ENCODE results near the gene PET100.

PET100 gene

DNA sequence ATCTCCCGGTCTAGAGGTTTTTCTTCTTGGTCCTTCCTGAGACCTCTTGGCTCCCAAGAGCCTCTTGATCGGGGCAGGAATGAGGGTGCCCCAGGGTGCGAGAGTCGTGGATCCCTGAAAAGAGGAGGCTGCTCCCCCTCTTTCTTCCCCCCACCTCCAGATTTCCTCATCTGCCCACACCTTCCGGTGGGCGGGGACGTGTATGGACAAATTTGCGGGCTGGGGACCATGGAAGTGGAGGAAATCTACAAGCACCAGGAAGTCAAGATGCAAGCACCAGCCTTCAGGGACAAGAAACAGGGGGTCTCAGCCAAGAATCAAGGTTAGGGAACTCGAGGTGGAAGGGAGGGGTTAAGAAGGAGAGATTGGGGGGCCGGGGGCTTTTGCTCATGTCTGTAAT lies 47.3 kb downstream of the PET100 start, which contains the start of gene MCEMP1:
MCEMP1 (plus strand) TSS at position 237 of the 400 bp plus-strand sequence; CDS start at position 268, 31 bp downstream.
- H3K9ac ChIP-seq (ENCODE audit: low read length), result no peak within 1 kb of the TSS
- H2BK15ac ChIP-seq (ENCODE audit: low read depth, poor library complexity, severe bottlenecking), result no peak within 1 kb of the TSS
- WGBS, result 62% methylated on average over 10 of the region's 10 CpGs

DNA sequence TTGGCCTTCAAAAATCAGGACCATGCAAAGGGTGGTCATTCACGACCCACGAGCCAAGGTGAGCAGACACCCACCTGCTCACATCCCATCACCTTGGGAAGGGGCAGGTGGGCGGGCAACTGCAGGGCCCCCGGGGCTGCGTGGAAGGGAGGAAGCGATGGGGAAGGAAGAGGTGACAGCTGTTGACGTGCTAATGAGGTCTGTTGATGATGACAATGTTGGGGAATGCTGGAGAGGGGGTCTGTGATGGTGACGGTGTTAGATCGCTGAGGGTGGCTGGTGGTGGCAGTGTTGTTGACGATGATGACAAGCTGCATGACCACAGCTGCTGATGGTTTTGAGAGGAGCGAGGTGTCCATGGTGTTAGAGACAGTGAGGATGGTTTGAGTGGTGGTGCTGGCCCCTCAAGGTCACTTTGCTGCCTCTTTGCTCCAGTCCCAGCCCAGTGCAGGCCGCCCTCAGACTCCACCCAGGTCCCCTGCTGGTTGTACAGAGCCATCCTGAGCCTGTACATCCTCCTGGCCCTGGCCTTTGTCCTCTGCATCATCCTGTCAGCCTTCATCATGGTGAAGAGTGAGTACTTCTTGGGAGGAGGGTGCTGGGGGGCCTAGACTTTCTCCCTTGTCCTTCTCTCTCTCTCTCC lies 48.2 kb downstream of the PET100 start:
- H3K27me3 ChIP-seq (ENCODE audit: control insufficient read depth in 1 of 2, insufficient read depth in 1 of 2, low read length in 2 of 2), result peaks cover 28 to 43% of the 10 kb centered on the region in 2 experiments
- peaks cover 20% of the 10 kb centered on the region for H3K79me1 ChIP-seq (replicated peaks; ENCODE audit: low read length, poor library complexity, severe bottlenecking)
- no peak overlapping the region for H2BK15ac ChIP-seq (ENCODE audit: low read depth, poor library complexity, severe bottlenecking)
- peaks cover 7 to 10% of the 10 kb centered on the region in 2 experiments for H3K36me3 ChIP-seq (ENCODE audit: control insufficient read depth in 1 of 2, insufficient read depth in 2 of 2, low read depth in 1 of 2, low read length in 2 of 2)
- H3K4me1 ChIP-seq (ENCODE audit: control insufficient read depth, insufficient read depth, low read depth, low read length), result peaks cover 17% of the 10 kb centered on the region
- H2BK5ac ChIP-seq (ENCODE audit: low read depth, low read length, poor library complexity, severe bottlenecking), result no peak overlapping the region
- H4K91ac ChIP-seq (ENCODE audit: low read length), result no peak overlapping the region
- no peak overlapping the region for H3K27ac ChIP-seq (ENCODE audit: low read length, poor library complexity, severe bottlenecking)
- H2AK5ac ChIP-seq (ENCODE audit: low read length, severe bottlenecking), result no peak overlapping the region
- H3K4me2 ChIP-seq (ENCODE audit: low read length, poor library complexity, severe bottlenecking), result no peak overlapping the region
- no peak for DNase-seq
- H2BK120ac ChIP-seq (ENCODE audit: low read depth, low read length), result no peak overlapping the region
- no peak overlapping the region for H3K23ac ChIP-seq (ENCODE audit: low read length in 2 of 2)
- peaks cover 3% of the 10 kb centered on the region for H3K9me3 ChIP-seq (ENCODE audit: control insufficient read depth, low read length)
- H4K8ac ChIP-seq (ENCODE audit: low read length), result no peak overlapping the region
- H3K9ac ChIP-seq (ENCODE audit: low read length), result no peak overlapping the region
- WGBS, result 40% methylated on average over 9 of the region's 12 CpGs
- no peak overlapping the region for H3K14ac ChIP-seq (ENCODE audit: low read length in 2 of 2)
- H3K4ac ChIP-seq (ENCODE audit: low read depth in 1 of 2, low read length in 2 of 2), result no peak overlapping the region
- H2BK12ac ChIP-seq (ENCODE audit: low read length in 2 of 2), result peak overlapping the region in 1 of 2 experiments; percentile 61
- H3K18ac ChIP-seq (ENCODE audit: low read depth in 1 of 2, low read length in 2 of 2), result no peak overlapping the region
- no peak overlapping the region for H2AFZ ChIP-seq (ENCODE audit: low read depth, low read length)
- no peak overlapping the region for H3K4me3 ChIP-seq (ENCODE audit: insufficient read depth in 1 of 2, low read depth in 1 of 2, low read length in 2 of 2)

More for the DNA sequence above, 47.3 kb downstream of the PET100 start, which contains the start of gene MCEMP1:
- Histone ChIP-seq H3K4me2 (ENCODE audit: low read length, poor library complexity, severe bottlenecking) (no peak within 1 kb of the TSS), H2BK12ac (ENCODE audit: low read length in 2 of 2) (peak within 1 kb of the TSS in 1 of 2 experiments; percentile 61), H3K36me3 (ENCODE audit: control insufficient read depth in 1 of 2, insufficient read depth in 2 of 2, low read depth in 1 of 2, low read length in 2 of 2) (peaks cover 0 to 1% of the 10 kb centered on the region in 2 experiments), H4K8ac (ENCODE audit: low read length) (no peak within 1 kb of the TSS), H3K14ac (ENCODE audit: low read length in 2 of 2) (no peak within 1 kb of the TSS), H2BK5ac (ENCODE audit: low read depth, low read length, poor library complexity, severe bottlenecking) (no peak within 1 kb of the TSS), H2AK5ac (ENCODE audit: low read length, severe bottlenecking) (no peak within 1 kb of the TSS), H3K4me1 (ENCODE audit: control insufficient read depth, insufficient read depth, low read depth, low read length) (peaks cover 10% of the 10 kb centered on the region), H2AFZ (ENCODE audit: low read depth, low read length) (no peak within 1 kb of the TSS), H3K27ac (ENCODE audit: low read length, poor library complexity, severe bottlenecking) (no peak within 1 kb of the TSS), H3K18ac (ENCODE audit: low read depth in 1 of 2, low read length in 2 of 2) (no peak within 1 kb of the TSS), H3K23ac (ENCODE audit: low read length in 2 of 2) (no peak within 1 kb of the TSS), H3K9me3 (ENCODE audit: control insufficient read depth, low read length) (peaks cover 5% of the 10 kb centered on the region), H3K4me3 (ENCODE audit: insufficient read depth in 1 of 2, low read depth in 1 of 2, low read length in 2 of 2) (no peak within 1 kb of the TSS), H3K27me3 (ENCODE audit: control insufficient read depth in 1 of 2, insufficient read depth in 1 of 2, low read length in 2 of 2) (peaks cover 34 to 49% of the 10 kb centered on the region in 2 experiments), H3K79me1 (replicated peaks; ENCODE audit: low read length, poor library complexity, severe bottlenecking) (peaks cover 11% of the 10 kb centered on the region), H2BK120ac (ENCODE audit: low read depth, low read length) (no peak within 1 kb of the TSS), H4K91ac (ENCODE audit: low read length) (no peak within 1 kb of the TSS), H3K4ac (ENCODE audit: low read depth in 1 of 2, low read length in 2 of 2) (no peak within 1 kb of the TSS)
- no peak for DNase-seq

GRCh38 chr19:7678971-7679751 lies 49.6 kb downstream of the PET100 start:
- H3K36me3 ChIP-seq (ENCODE audit: control insufficient read depth in 1 of 2, insufficient read depth in 2 of 2, low read depth in 1 of 2, low read length in 2 of 2), result peaks cover 17 to 24% of the 10 kb centered on the region in 2 experiments
- H2BK120ac ChIP-seq (ENCODE audit: low read depth, low read length), result no peak overlapping the region

More at GRCh38 chr19:7678971-7679751, 49.6 kb downstream of the PET100 start:
- peak; percentile 4 for DNase-seq
- no peak overlapping the region for H3K4me2 ChIP-seq (ENCODE audit: low read length, poor library complexity, severe bottlenecking)
- H2AFZ ChIP-seq (ENCODE audit: low read depth, low read length), result no peak overlapping the region
- WGBS, result 64% methylated on average over 29 of the region's 30 CpGs
- no peak overlapping the region for H4K8ac ChIP-seq (ENCODE audit: low read length)
- no peak overlapping the region for H2BK5ac ChIP-seq (ENCODE audit: low read depth, low read length, poor library complexity, severe bottlenecking)
- H3K4ac ChIP-seq (ENCODE audit: low read depth in 1 of 2, low read length in 2 of 2), result no peak overlapping the region
- H3K27ac ChIP-seq (ENCODE audit: low read length, poor library complexity, severe bottlenecking), result no peak overlapping the region
- no peak overlapping the region for H3K18ac ChIP-seq (ENCODE audit: low read depth in 1 of 2, low read length in 2 of 2)
- H3K9me3 ChIP-seq (ENCODE audit: control insufficient read depth, low read length), result no peaks in the 10 kb centered on the region
- peaks cover 22% of the 10 kb centered on the region for H3K79me1 ChIP-seq (replicated peaks; ENCODE audit: low read length, poor library complexity, severe bottlenecking)
- no peak overlapping the region for H2BK12ac ChIP-seq (ENCODE audit: low read length in 2 of 2)
- H3K9ac ChIP-seq (ENCODE audit: low read length), result no peak overlapping the region
- no peak overlapping the region for H3K23ac ChIP-seq (ENCODE audit: low read length in 2 of 2)
- no peak overlapping the region for H2BK15ac ChIP-seq (ENCODE audit: low read depth, poor library complexity, severe bottlenecking)
- peak overlapping the region in 1 of 2 experiments; percentile 12 for H3K4me3 ChIP-seq (ENCODE audit: insufficient read depth in 1 of 2, low read depth in 1 of 2, low read length in 2 of 2)
- no peak overlapping the region for H4K91ac ChIP-seq (ENCODE audit: low read length)
- H3K4me1 ChIP-seq (ENCODE audit: control insufficient read depth, insufficient read depth, low read depth, low read length), result peaks cover 17% of the 10 kb centered on the region
- peaks cover 20 to 38% of the 10 kb centered on the region in 2 experiments for H3K27me3 ChIP-seq (ENCODE audit: control insufficient read depth in 1 of 2, insufficient read depth in 1 of 2, low read length in 2 of 2)
- H2AK5ac ChIP-seq (ENCODE audit: low read length, severe bottlenecking), result no peak overlapping the region
- H3K14ac ChIP-seq (ENCODE audit: low read length in 2 of 2), result no peak overlapping the region

Data from mesenchymal stem cell (in vitro differentiated cells and primary cell).